ENCODE measurements around the gene TOPBP1. TPM values are rescaled to one million over a fixed set of nuclear protein-coding genes. Genes with fewer than 3 reads are reported as not detected.

Gene TOPBP1
- total and polyA plus RNA-seq, 9 of the 15 experiments (the other 6 are each of a cell fraction or from before 2014, with no cell fraction given), result 16.6 to 77.6 (median 58.2) TPM

DNA sequence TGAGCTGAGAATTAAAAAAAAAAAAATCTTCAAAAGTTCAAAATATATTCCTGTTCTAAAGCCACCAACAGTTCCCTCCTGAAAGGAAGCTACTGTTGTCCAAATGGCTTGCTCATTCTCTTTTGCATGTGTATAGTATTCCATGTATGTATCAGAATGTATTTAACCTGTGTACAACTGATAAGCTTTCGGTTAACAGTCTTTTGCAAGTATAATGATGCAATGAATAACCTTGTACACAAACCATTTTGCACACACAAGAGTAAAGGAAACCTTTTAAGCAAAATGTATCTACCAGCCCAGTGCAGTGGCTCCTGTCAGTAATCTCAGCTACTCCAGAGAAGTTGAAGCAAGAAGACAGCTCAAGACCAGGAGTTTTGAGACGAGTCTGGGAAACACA, 32.6 kb downstream of the TOPBP1 start (continued):
- TF ChIP-seq, protein P1, sequence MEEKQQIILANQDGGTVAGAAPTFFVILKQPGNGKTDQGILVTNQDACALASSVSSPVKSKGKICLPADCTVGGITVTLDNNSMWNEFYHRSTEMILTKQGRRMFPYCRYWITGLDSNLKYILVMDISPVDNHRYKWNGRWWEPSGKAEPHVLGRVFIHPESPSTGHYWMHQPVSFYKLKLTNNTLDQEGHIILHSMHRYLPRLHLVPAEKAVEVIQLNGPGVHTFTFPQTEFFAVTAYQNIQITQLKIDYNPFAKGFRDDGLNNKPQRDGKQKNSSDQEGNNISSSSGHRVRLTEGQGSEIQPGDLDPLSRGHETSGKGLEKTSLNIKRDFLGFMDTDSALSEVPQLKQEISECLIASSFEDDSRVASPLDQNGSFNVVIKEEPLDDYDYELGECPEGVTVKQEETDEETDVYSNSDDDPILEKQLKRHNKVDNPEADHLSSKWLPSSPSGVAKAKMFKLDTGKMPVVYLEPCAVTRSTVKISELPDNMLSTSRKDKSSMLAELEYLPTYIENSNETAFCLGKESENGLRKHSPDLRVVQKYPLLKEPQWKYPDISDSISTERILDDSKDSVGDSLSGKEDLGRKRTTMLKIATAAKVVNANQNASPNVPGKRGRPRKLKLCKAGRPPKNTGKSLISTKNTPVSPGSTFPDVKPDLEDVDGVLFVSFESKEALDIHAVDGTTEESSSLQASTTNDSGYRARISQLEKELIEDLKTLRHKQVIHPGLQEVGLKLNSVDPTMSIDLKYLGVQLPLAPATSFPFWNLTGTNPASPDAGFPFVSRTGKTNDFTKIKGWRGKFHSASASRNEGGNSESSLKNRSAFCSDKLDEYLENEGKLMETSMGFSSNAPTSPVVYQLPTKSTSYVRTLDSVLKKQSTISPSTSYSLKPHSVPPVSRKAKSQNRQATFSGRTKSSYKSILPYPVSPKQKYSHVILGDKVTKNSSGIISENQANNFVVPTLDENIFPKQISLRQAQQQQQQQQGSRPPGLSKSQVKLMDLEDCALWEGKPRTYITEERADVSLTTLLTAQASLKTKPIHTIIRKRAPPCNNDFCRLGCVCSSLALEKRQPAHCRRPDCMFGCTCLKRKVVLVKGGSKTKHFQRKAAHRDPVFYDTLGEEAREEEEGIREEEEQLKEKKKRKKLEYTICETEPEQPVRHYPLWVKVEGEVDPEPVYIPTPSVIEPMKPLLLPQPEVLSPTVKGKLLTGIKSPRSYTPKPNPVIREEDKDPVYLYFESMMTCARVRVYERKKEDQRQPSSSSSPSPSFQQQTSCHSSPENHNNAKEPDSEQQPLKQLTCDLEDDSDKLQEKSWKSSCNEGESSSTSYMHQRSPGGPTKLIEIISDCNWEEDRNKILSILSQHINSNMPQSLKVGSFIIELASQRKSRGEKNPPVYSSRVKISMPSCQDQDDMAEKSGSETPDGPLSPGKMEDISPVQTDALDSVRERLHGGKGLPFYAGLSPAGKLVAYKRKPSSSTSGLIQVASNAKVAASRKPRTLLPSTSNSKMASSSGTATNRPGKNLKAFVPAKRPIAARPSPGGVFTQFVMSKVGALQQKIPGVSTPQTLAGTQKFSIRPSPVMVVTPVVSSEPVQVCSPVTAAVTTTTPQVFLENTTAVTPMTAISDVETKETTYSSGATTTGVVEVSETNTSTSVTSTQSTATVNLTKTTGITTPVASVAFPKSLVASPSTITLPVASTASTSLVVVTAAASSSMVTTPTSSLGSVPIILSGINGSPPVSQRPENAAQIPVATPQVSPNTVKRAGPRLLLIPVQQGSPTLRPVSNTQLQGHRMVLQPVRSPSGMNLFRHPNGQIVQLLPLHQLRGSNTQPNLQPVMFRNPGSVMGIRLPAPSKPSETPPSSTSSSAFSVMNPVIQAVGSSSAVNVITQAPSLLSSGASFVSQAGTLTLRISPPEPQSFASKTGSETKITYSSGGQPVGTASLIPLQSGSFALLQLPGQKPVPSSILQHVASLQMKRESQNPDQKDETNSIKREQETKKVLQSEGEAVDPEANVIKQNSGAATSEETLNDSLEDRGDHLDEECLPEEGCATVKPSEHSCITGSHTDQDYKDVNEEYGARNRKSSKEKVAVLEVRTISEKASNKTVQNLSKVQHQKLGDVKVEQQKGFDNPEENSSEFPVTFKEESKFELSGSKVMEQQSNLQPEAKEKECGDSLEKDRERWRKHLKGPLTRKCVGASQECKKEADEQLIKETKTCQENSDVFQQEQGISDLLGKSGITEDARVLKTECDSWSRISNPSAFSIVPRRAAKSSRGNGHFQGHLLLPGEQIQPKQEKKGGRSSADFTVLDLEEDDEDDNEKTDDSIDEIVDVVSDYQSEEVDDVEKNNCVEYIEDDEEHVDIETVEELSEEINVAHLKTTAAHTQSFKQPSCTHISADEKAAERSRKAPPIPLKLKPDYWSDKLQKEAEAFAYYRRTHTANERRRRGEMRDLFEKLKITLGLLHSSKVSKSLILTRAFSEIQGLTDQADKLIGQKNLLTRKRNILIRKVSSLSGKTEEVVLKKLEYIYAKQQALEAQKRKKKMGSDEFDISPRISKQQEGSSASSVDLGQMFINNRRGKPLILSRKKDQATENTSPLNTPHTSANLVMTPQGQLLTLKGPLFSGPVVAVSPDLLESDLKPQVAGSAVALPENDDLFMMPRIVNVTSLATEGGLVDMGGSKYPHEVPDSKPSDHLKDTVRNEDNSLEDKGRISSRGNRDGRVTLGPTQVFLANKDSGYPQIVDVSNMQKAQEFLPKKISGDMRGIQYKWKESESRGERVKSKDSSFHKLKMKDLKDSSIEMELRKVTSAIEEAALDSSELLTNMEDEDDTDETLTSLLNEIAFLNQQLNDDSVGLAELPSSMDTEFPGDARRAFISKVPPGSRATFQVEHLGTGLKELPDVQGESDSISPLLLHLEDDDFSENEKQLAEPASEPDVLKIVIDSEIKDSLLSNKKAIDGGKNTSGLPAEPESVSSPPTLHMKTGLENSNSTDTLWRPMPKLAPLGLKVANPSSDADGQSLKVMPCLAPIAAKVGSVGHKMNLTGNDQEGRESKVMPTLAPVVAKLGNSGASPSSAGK (IDR thresholded peaks at IDR 0.05), result no peak
- TF ChIP-seq ZNF184 (CRISPR knock-in tag; IDR thresholded peaks at IDR 0.05) (no peak), TGIF2 (CRISPR knock-in tag; IDR thresholded peaks at IDR 0.05) (no peak), ATF3 (IDR thresholded peaks at IDR 0.05) (peak; percentile 78), ATF3 (CRISPR knock-in tag; conservative IDR thresholded peaks at IDR 0.05) (no peak), CEBPG (CRISPR knock-in tag; IDR thresholded peaks at IDR 0.05) (0 out of 2 replicates have a peak, but pooled peaks have one; percentile 12), CEBPG (tag; conservative IDR thresholded peaks at IDR 0.05 in 1 of 2, IDR thresholded peaks at IDR 0.05 in 1 of 2) (peak in 1 of 2 experiments; percentile 80; a peak in 2 of 4 replicates), ZNF174 (CRISPR knock-in tag; IDR thresholded peaks at IDR 0.05) (no peak), ZBTB1 (CRISPR knock-in tag; IDR thresholded peaks at IDR 0.05; ENCODE audit: borderline replicate concordance, low read depth) (no peak), ZNF740 (CRISPR knock-in tag; IDR thresholded peaks at IDR 0.05) (no peak), ZNF740 (tag; IDR thresholded peaks at IDR 0.05) (no peak)
- TF ChIP-seq, protein P2, sequence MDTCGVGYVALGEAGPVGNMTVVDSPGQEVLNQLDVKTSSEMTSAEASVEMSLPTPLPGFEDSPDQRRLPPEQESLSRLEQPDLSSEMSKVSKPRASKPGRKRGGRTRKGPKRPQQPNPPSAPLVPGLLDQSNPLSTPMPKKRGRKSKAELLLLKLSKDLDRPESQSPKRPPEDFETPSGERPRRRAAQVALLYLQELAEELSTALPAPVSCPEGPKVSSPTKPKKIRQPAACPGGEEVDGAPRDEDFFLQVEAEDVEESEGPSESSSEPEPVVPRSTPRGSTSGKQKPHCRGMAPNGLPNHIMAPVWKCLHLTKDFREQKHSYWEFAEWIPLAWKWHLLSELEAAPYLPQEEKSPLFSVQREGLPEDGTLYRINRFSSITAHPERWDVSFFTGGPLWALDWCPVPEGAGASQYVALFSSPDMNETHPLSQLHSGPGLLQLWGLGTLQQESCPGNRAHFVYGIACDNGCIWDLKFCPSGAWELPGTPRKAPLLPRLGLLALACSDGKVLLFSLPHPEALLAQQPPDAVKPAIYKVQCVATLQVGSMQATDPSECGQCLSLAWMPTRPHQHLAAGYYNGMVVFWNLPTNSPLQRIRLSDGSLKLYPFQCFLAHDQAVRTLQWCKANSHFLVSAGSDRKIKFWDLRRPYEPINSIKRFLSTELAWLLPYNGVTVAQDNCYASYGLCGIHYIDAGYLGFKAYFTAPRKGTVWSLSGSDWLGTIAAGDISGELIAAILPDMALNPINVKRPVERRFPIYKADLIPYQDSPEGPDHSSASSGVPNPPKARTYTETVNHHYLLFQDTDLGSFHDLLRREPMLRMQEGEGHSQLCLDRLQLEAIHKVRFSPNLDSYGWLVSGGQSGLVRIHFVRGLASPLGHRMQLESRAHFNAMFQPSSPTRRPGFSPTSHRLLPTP (IDR thresholded peaks at IDR 0.05; ENCODE audit: borderline replicate concordance, extremely low read depth, insufficient read length), result no peak
